IPS-NIHi7 (cell line): ENCODE results near the gene ATXN7.

ENCODE experiments used
- DNase-seq: peaks from one replicate; pipeline ENCODE4 v3.0.0; 2012; ENCODE audit warnings: mixed read lengths; ENCODE audit errors: extremely low spot score

Gene ATXN7

GRCh38 chr3:63864008-63864964, 619 bp downstream of the ATXN7 start:
- peak; percentile 64 for DNase-seq

- no peak for DNase-seq
Observed at GRCh38 chr3:63864965-63865327, 1.3 kb downstream of the ATXN7 start.

GRCh38 chr3:63867225-63867624, 3.6 kb downstream of the ATXN7 start:
- DNase-seq = no peak

- DNase-seq = no peak
Observed at GRCh38 chr3:63869940-63870614, 6.4 kb downstream of the ATXN7 start.

- no peak for DNase-seq
Observed at GRCh38 chr3:63870615-63871005, 6.9 kb downstream of the ATXN7 start.

- no peak for DNase-seq
Observed at GRCh38 chr3:63872135-63872924, 8.7 kb downstream of the ATXN7 start.

- no peak for DNase-seq
Observed at GRCh38 chr3:63874769-63875168, 11.1 kb downstream of the ATXN7 start.

GRCh38 chr3:63875510-63875909, 11.8 kb downstream of the ATXN7 start:
- no peak for DNase-seq

- DNase-seq = no peak
Observed at GRCh38 chr3:63876260-63876659, 12.6 kb downstream of the ATXN7 start.

GRCh38 chr3:63877737-63878393, 14.2 kb downstream of the ATXN7 start:
- no peak for DNase-seq

GRCh38 chr3:63878394-63879060, 14.9 kb downstream of the ATXN7 start:
- no peak for DNase-seq

GRCh38 chr3:63880653-63881052, 17.0 kb downstream of the ATXN7 start:
- DNase-seq = no peak

- DNase-seq = no peak
Observed at GRCh38 chr3:63886858-63887257, 23.2 kb downstream of the ATXN7 start.

- no peak for DNase-seq
Observed at GRCh38 chr3:63891518-63891917, 27.9 kb downstream of the ATXN7 start.

GRCh38 chr3:63892773-63893352, 29.2 kb downstream of the ATXN7 start:
- DNase-seq = no peak

- no peak for DNase-seq
Observed at GRCh38 chr3:63895422-63896189, 31.9 kb downstream of the ATXN7 start.

GRCh38 chr3:63896332-63897030, 32.8 kb downstream of the ATXN7 start:
- no peak for DNase-seq

GRCh38 chr3:63900010-63900409, 36.3 kb downstream of the ATXN7 start:
- no peak for DNase-seq

- no peak for DNase-seq
Observed at GRCh38 chr3:63900459-63900858, 36.8 kb downstream of the ATXN7 start.
